Measurements from ENCODE around the gene USH2A. TPM values are rescaled to one million over a fixed set of nuclear protein-coding genes. Genes with fewer than 3 reads are reported as not detected.

USH2A gene
- polyA plus RNA-seq, 3 donors, result not detected

GRCh38 chr1:215872658-215873057, 550.6 kb downstream of the USH2A start:
- intact Hi-C loops (cut with micrococcal nuclease), result no loop called here
- no peak overlapping the region for H3K27ac Mint-ChIP-seq
- 100% methylated on average over 1 of the region's 3 CpGs for WGBS (ENCODE audit: insufficient coverage)

DNA sequence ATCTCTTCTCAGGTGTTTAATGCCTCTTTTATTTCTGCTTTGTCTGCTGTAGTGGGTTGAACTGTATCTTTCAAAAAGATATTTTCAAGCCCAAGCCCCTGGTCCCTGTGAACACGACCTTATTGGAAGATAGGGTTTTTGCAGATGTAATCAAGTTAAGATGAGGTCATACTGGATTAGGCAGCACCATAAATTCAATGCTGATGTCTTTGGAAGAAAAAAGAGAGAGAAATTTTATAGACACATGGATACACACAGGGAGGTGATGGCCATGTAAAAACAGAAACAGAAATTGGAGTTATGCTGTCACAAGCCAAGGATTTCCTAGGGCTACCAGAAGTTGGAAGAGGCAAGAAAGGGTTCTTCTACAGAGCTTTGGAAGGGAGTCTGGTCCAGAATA, 554.7 kb downstream of the USH2A start:
- no peaks in the 10 kb centered on the region for H3K4me1 ChIP-seq (ENCODE audit: control insufficient read depth in 1 of 2, insufficient read depth in 2 of 2, low read length in 2 of 2)
- H3K36me3 ChIP-seq (replicated peaks in 1 of 2; ENCODE audit: control insufficient read depth in 1 of 2, insufficient read depth in 2 of 2, low read length in 2 of 2), result no peaks in the 10 kb centered on the region
- Mint-ChIP-seq H3K9me3 (peaks cover 0 to 3% (median 0%) of the 10 kb centered on the region in 7 donors), H3K4me3 (no peak overlapping the region), H3K27me3 (ENCODE audit: low read depth in 3 of 3) (peaks cover 0 to 3% (median 0%) of the 10 kb centered on the region in 3 donors), H3K27ac (no peak overlapping the region), H3K36me3 (no peaks in the 10 kb centered on the region), H3K4me1 (no peaks in the 10 kb centered on the region)
- H3K27me3 ChIP-seq (ENCODE audit: control insufficient read depth in 2 of 2, insufficient read depth in 2 of 2, low read length in 2 of 2), result no peaks in the 10 kb centered on the region
- no peak overlapping the region for H3K27ac ChIP-seq (ENCODE audit: low read depth in 1 of 2, low read length in 2 of 2)
- H3K79me2 ChIP-seq (ENCODE audit: insufficient read depth, low read length), result no peaks in the 10 kb centered on the region
- H3K9ac ChIP-seq (ENCODE audit: insufficient read depth, low read length, poor library complexity, severe bottlenecking), result no peak overlapping the region
- WGBS (ENCODE audit: insufficient coverage), result 67% methylated on average over 1 of the region's 1 CpG
- no peaks in the 10 kb centered on the region for H3K9me3 ChIP-seq (replicated peaks in 1 of 2; ENCODE audit: control insufficient read depth in 1 of 2, insufficient read depth in 1 of 2, low read length in 2 of 2)
- H3K4me2 ChIP-seq (replicated peaks; ENCODE audit: extremely low read depth, low read length, poor library complexity, severe bottlenecking), result no peak overlapping the region
- no peaks in the 10 kb centered on the region for H4K20me1 ChIP-seq (ENCODE audit: insufficient read depth, low read length)
- DNase-seq, result no peak
- intact Hi-C loops (cut with micrococcal nuclease), result no loop called here
- TF ChIP-seq, protein P1, sequence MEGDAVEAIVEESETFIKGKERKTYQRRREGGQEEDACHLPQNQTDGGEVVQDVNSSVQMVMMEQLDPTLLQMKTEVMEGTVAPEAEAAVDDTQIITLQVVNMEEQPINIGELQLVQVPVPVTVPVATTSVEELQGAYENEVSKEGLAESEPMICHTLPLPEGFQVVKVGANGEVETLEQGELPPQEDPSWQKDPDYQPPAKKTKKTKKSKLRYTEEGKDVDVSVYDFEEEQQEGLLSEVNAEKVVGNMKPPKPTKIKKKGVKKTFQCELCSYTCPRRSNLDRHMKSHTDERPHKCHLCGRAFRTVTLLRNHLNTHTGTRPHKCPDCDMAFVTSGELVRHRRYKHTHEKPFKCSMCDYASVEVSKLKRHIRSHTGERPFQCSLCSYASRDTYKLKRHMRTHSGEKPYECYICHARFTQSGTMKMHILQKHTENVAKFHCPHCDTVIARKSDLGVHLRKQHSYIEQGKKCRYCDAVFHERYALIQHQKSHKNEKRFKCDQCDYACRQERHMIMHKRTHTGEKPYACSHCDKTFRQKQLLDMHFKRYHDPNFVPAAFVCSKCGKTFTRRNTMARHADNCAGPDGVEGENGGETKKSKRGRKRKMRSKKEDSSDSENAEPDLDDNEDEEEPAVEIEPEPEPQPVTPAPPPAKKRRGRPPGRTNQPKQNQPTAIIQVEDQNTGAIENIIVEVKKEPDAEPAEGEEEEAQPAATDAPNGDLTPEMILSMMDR (IDR thresholded peaks at IDR 0.05), result no peak
- H3K4me3 ChIP-seq (replicated peaks in 1 of 3; ENCODE audit: low read depth in 2 of 3, low read length in 3 of 3), result no peak overlapping the region
- no peak overlapping the region for H2AFZ ChIP-seq (ENCODE audit: insufficient read depth, low read depth, low read length, poor library complexity, severe bottlenecking)

More at GRCh38 chr1:215872658-215873057, 550.6 kb downstream of the USH2A start:
- H3K4me1 ChIP-seq (ENCODE audit: control insufficient read depth in 1 of 2, insufficient read depth in 2 of 2, low read length in 2 of 2), result no peaks in the 10 kb centered on the region
- H3K4me3 ChIP-seq (replicated peaks in 1 of 3; ENCODE audit: low read depth in 2 of 3, low read length in 3 of 3), result no peak overlapping the region
- Mint-ChIP-seq H3K27me3 (ENCODE audit: low read depth in 3 of 3) (peaks cover 0 to 5% (median 0%) of the 10 kb centered on the region in 3 donors), H3K36me3 (no peaks in the 10 kb centered on the region), H3K9me3 (peaks cover 0 to 7% (median 0%) of the 10 kb centered on the region in 7 donors), H3K4me1 (no peaks in the 10 kb centered on the region), H3K4me3 (no peak overlapping the region)
- H4K20me1 ChIP-seq (ENCODE audit: insufficient read depth, low read length), result no peaks in the 10 kb centered on the region
- no peak overlapping the region for H3K4me2 ChIP-seq (replicated peaks; ENCODE audit: extremely low read depth, low read length, poor library complexity, severe bottlenecking)
- no peak overlapping the region for H3K9ac ChIP-seq (ENCODE audit: insufficient read depth, low read length, poor library complexity, severe bottlenecking)
- H3K79me2 ChIP-seq (ENCODE audit: insufficient read depth, low read length), result no peaks in the 10 kb centered on the region
- no peaks in the 10 kb centered on the region for H3K27me3 ChIP-seq (ENCODE audit: control insufficient read depth in 2 of 2, insufficient read depth in 2 of 2, low read length in 2 of 2)
- H2AFZ ChIP-seq (ENCODE audit: insufficient read depth, low read depth, low read length, poor library complexity, severe bottlenecking), result no peak overlapping the region
- no peaks in the 10 kb centered on the region for H3K36me3 ChIP-seq (replicated peaks in 1 of 2; ENCODE audit: control insufficient read depth in 1 of 2, insufficient read depth in 2 of 2, low read length in 2 of 2)
- H3K9me3 ChIP-seq (replicated peaks in 1 of 2; ENCODE audit: control insufficient read depth in 1 of 2, insufficient read depth in 1 of 2, low read length in 2 of 2), result no peaks in the 10 kb centered on the region
- H3K27ac ChIP-seq (ENCODE audit: low read depth in 1 of 2, low read length in 2 of 2), result no peak overlapping the region
- TF ChIP-seq, protein P1 (IDR thresholded peaks at IDR 0.05), result no peak
- no peak for DNase-seq
